ENCODE measurements around the gene HUS1B. TPM values are rescaled to one million over a fixed set of nuclear protein-coding genes. Genes with fewer than 3 reads are reported as not detected.

HUS1B gene
- total RNA-seq, 1 donor from 2014 or later, result 0.98 TPM

- H3K4me1 ChIP-seq, result peaks cover 24% of the 10 kb centered on the region
- intact Hi-C loops (cut with DNase I), result no loop called here
- H3K27me3 ChIP-seq, result no peaks in the 10 kb centered on the region
- TF ChIP-seq POLR2AphosphoS5 (IDR thresholded peaks at IDR 0.05; ENCODE audit: insufficient read depth in 1 of 2, low read depth in 1 of 2), result no peak
- H3K9me3 ChIP-seq, result no peaks in the 10 kb centered on the region
- H3K4me3 ChIP-seq, result no peak overlapping the region
- H3K27ac ChIP-seq, result no peak overlapping the region
- no peak for DNase-seq (ENCODE audit: extremely low spot score in 2 of 2)
- H3K36me3 ChIP-seq, result no peaks in the 10 kb centered on the region
Observed at GRCh38 chr6:679282-679681, 22.4 kb upstream of the HUS1B start.

GRCh38 chr6:678520-678919 lies 21.6 kb upstream of the HUS1B start:
- Histone ChIP-seq H3K27me3 (no peaks in the 10 kb centered on the region), H3K4me3 (no peak overlapping the region), H3K27ac (no peak overlapping the region), H3K36me3 (no peaks in the 10 kb centered on the region), H3K4me1 (peaks cover 16% of the 10 kb centered on the region), H3K9me3 (no peaks in the 10 kb centered on the region)
- TF ChIP-seq POLR2AphosphoS5 (IDR thresholded peaks at IDR 0.05; ENCODE audit: insufficient read depth in 1 of 2, low read depth in 1 of 2), result no peak
- TF ChIP-seq CTCF (IDR thresholded peaks at IDR 0.05), result no peak
- no peak for TF ChIP-seq POLR2A (IDR thresholded peaks at IDR 0.05)
- intact Hi-C loops (cut with DNase I), result no loop called here
- DNase-seq (ENCODE audit: extremely low spot score in 2 of 2), result no peak

GRCh38 chr6:677919-678318 lies 21.0 kb upstream of the HUS1B start:
- no peak for DNase-seq (ENCODE audit: extremely low spot score in 2 of 2)
- Histone ChIP-seq H3K27ac (no peak overlapping the region), H3K9me3 (no peaks in the 10 kb centered on the region), H3K36me3 (no peaks in the 10 kb centered on the region), H3K27me3 (no peaks in the 10 kb centered on the region), H3K4me3 (no peak overlapping the region), H3K4me1 (peaks cover 13% of the 10 kb centered on the region)
- no peak for TF ChIP-seq POLR2AphosphoS5 (IDR thresholded peaks at IDR 0.05; ENCODE audit: insufficient read depth in 1 of 2, low read depth in 1 of 2)
- no peak for TF ChIP-seq CTCF (IDR thresholded peaks at IDR 0.05)
- TF ChIP-seq POLR2A (IDR thresholded peaks at IDR 0.05), result no peak
- intact Hi-C loops (cut with DNase I), result no loop called here

- peaks cover 2% of the 10 kb centered on the region for H3K4me1 ChIP-seq
- DNase-seq (ENCODE audit: extremely low spot score in 2 of 2), result no peak
- H3K27me3 ChIP-seq, result no peaks in the 10 kb centered on the region
- no peak overlapping the region for H3K4me3 ChIP-seq
- TF ChIP-seq POLR2A (IDR thresholded peaks at IDR 0.05) (no peak), POLR2AphosphoS5 (IDR thresholded peaks at IDR 0.05; ENCODE audit: insufficient read depth in 1 of 2, low read depth in 1 of 2) (no peak), CTCF (IDR thresholded peaks at IDR 0.05) (no peak)
- intact Hi-C loops (cut with DNase I), result no loop called here
- H3K27ac ChIP-seq, result no peak overlapping the region
- H3K36me3 ChIP-seq, result no peaks in the 10 kb centered on the region
- no peaks in the 10 kb centered on the region for H3K9me3 ChIP-seq
Observed at GRCh38 chr6:674956-675355, 18.1 kb upstream of the HUS1B start.

GRCh38 chr6:674406-674805 lies 17.5 kb upstream of the HUS1B start:
- Histone ChIP-seq H3K27ac (no peak overlapping the region), H3K9me3 (no peaks in the 10 kb centered on the region), H3K27me3 (no peaks in the 10 kb centered on the region), H3K4me1 (no peaks in the 10 kb centered on the region), H3K36me3 (no peaks in the 10 kb centered on the region), H3K4me3 (no peak overlapping the region)
- DNase-seq (ENCODE audit: extremely low spot score in 2 of 2), result no peak
- TF ChIP-seq CTCF (IDR thresholded peaks at IDR 0.05), result no peak
- TF ChIP-seq POLR2AphosphoS5 (IDR thresholded peaks at IDR 0.05; ENCODE audit: insufficient read depth in 1 of 2, low read depth in 1 of 2), result no peak
- TF ChIP-seq POLR2A (IDR thresholded peaks at IDR 0.05), result no peak
- intact Hi-C loops (cut with DNase I), result no loop called here

Measured in vagina (tissue), 2 donors.